GM19238 (cell line): ENCODE measurements around the gene SLC29A3.
"Not testable (repeated sequence)": the region's sequence is repeated elsewhere in the genome, so short reads cannot be mapped to it uniquely, and the experiment has no call there.

ENCODE experiments used
- DNase-seq: peaks from one replicate; pipeline ENCODE4 v3.0.0; 2011; ENCODE audit warnings: low spot score; ENCODE audit not compliant: insufficient read length

SLC29A3 gene

GRCh38 chr10:71344993-71345480, 26.0 kb downstream of the SLC29A3 start:
- DNase-seq: no peak

GRCh38 chr10:71345694-71346093, 26.6 kb downstream of the SLC29A3 start:
- no peak for DNase-seq

- DNase-seq: no peak
Observed at GRCh38 chr10:71346731-71347130, 27.7 kb downstream of the SLC29A3 start.

GRCh38 chr10:71347587-71348395, 28.7 kb downstream of the SLC29A3 start:
- no peak for DNase-seq

- DNase-seq: no peak
Observed at GRCh38 chr10:71348850-71349249, 29.8 kb downstream of the SLC29A3 start.

- no peak for DNase-seq
Observed at GRCh38 chr10:71349406-71349805, 30.3 kb downstream of the SLC29A3 start.

- no peak for DNase-seq
Observed at GRCh38 chr10:71351087-71351486, 32.0 kb downstream of the SLC29A3 start.

GRCh38 chr10:71351628-71352319, 32.7 kb downstream of the SLC29A3 start:
- DNase-seq: no peak

- no peak for DNase-seq
Observed at GRCh38 chr10:71353639-71354038, 34.6 kb downstream of the SLC29A3 start.

GRCh38 chr10:71354776-71355175, 35.7 kb downstream of the SLC29A3 start:
- DNase-seq: no peak

GRCh38 chr10:71355886-71356285, 36.8 kb downstream of the SLC29A3 start:
- no peak for DNase-seq

GRCh38 chr10:71357792-71358265, 38.8 kb downstream of the SLC29A3 start:
- no peak for DNase-seq

GRCh38 chr10:71358277-71358676, 39.2 kb downstream of the SLC29A3 start:
- DNase-seq: no peak

GRCh38 chr10:71358906-71359305, 39.8 kb downstream of the SLC29A3 start:
- DNase-seq: not testable (repeated sequence)

- DNase-seq: peak; percentile 35
Observed at GRCh38 chr10:71359364-71360046, 40.4 kb downstream of the SLC29A3 start.

- DNase-seq: no peak
Observed at GRCh38 chr10:71360735-71361134, 41.7 kb downstream of the SLC29A3 start.

- no peak for DNase-seq
Observed at GRCh38 chr10:71361581-71361980, 42.5 kb downstream of the SLC29A3 start.

GRCh38 chr10:71362141-71362540, 43.1 kb downstream of the SLC29A3 start:
- no peak for DNase-seq

- no peak for DNase-seq
Observed at GRCh38 chr10:71363936-71364335, 44.9 kb downstream of the SLC29A3 start.

- DNase-seq: no peak
Observed at GRCh38 chr10:71365366-71365765, 46.3 kb downstream of the SLC29A3 start.

- DNase-seq: no peak
Observed at GRCh38 chr10:71366690-71367089, 47.6 kb downstream of the SLC29A3 start.

- no peak for DNase-seq
Observed at GRCh38 chr10:71367271-71367670, 48.2 kb downstream of the SLC29A3 start.
